HTERT RPE-1 (cell line): Measurements from ENCODE around the gene SLC36A3.
"Not testable (repeated sequence)": the region's sequence is repeated elsewhere in the genome, so short reads cannot be mapped to it uniquely, and the experiment has no call there.

Experiments used
- in situ Hi-C: fragments of 300-500 bp; cut with MboI; formaldehyde crosslinking; loops from 4 replicates; pipeline ENCODE4 v1.14.3; 2020; ENCODE audit warnings: low sequenced_read_pairs

Gene SLC36A3

DNA sequence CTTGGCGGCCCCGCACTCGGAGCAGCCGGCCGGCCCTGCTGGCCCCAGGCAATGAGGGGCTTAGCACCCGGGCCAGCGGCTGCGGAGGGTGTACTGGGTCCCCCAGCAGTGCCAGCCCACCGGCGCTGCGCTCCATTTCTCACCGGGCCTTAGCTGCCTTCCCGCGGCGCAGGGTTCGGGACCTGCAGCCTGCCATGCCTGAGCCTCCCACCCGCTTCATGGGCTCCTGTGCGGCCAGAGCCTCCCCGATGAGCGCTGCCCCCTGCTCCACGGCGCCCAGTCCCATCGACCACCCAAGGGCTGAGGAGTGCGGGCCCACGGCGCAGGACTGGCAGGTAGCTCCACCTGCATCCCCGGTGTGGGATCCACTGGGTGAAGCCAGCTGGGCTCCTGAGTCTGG lies 5.7 kb upstream of the SLC36A3 start:
- in situ Hi-C loops, result not testable (repeated sequence)

- in situ Hi-C loops, result no loop called here
Measured at GRCh38 chr5:151298063-151298855, 5.3 kb downstream of the SLC36A3 start.

GRCh38 chr5:151296974-151297373 lies 6.6 kb downstream of the SLC36A3 start:
- in situ Hi-C loops, result no loop called here

- in situ Hi-C loops, result no loop called here
Measured at GRCh38 chr5:151296478-151296830, 7.1 kb downstream of the SLC36A3 start.

GRCh38 chr5:151295791-151296477 lies 7.6 kb downstream of the SLC36A3 start:
- in situ Hi-C loops, result no loop called here

DNA sequence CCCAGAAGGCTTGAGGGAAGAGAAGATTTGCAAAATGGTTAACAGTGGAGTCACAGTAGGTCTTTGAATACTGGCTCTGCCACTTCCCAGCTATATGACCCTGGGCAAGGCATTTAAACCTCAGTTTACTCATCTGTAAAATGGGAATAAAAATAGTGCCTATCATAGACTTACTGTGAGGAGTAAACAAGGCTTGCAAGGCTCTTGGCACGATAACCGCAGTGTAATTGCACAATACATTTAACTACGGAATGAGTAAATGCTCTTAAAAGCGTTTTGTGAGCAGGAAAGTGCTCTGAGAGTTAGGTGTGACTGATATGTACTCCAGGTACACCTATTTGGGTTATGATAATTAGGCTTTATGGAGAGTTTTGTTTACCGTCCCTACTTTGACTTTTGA lies 8.4 kb downstream of the SLC36A3 start:
- in situ Hi-C loops, result no loop called here

- in situ Hi-C loops, result no loop called here
Measured at GRCh38 chr5:151293624-151294023, 9.9 kb downstream of the SLC36A3 start.

- in situ Hi-C loops, result no loop called here
Measured at GRCh38 chr5:151288180-151288579, 15.4 kb downstream of the SLC36A3 start.

GRCh38 chr5:151286246-151286645 lies 17.3 kb downstream of the SLC36A3 start:
- in situ Hi-C loops, result no loop called here

GRCh38 chr5:151285683-151286082 lies 17.9 kb downstream of the SLC36A3 start:
- in situ Hi-C loops, result no loop called here

GRCh38 chr5:151284392-151284967 lies 19.1 kb downstream of the SLC36A3 start:
- in situ Hi-C loops, result no loop called here

DNA sequence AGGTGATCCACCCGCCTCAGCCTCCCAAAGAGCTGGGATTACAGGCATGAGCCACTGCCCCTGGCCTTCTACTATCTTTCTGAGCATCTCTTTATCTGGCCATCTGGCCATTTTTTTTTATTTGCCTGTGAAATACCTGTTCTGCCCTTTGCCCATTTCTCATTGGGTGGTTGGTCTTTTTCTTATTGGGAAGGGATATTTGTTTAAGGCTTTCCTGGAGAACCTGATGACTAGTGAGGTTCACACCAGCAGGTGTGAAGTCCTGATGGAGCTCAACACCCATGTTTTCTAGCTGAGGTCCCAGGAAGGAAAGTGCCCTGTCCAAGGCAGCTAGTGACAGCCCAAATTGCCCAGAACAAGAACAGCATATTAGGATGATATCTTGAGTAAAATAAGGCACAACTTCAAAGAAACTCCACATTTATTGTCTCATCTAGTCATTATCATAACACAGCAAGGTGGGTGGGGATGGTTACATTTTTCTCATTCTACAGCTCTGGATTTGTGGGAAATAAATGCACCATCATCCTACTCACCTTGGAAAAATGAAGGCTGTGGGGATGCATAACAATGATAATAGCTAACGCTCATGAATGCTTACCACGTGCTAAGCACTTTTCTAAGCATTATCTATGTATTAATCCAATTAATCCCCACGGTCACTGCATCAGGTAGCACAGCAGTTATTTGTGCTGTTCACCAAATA lies 20.3 kb downstream of the SLC36A3 start:
- in situ Hi-C loops, result no loop called here

- in situ Hi-C loops, result no loop called here
Measured at GRCh38 chr5:151281001-151281639, 22.4 kb downstream of the SLC36A3 start.

- in situ Hi-C loops, result no loop called here
Measured at GRCh38 chr5:151280443-151280842, 23.1 kb downstream of the SLC36A3 start.

- in situ Hi-C loops, result no loop called here
Measured at GRCh38 chr5:151278845-151279244, 24.7 kb downstream of the SLC36A3 start.

- in situ Hi-C loops, result no loop called here
Measured at GRCh38 chr5:151275803-151276202, 27.8 kb downstream of the SLC36A3 start.

DNA sequence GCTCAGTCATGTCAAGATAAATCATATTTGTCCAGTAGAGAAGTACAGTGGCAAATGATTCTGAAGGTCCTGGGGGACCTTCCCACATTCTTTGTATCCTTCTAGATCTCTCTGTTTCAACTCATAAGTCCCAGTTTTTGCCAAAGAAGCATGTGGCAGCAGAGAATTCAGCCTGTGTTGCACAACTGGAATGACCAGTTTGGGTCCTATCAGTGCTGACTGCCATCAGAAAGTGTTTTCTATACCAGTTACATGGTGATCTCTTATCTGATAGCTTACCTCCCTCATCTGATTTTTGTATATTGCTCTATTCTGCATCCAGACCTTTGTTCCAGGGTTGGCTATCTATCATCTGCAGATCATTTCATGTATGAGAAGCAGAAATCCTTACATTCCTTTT lies 28.9 kb downstream of the SLC36A3 start:
- in situ Hi-C loops, result no loop called here

- in situ Hi-C loops, result no loop called here
Measured at GRCh38 chr5:151271336-151271735, 32.2 kb downstream of the SLC36A3 start.

DNA sequence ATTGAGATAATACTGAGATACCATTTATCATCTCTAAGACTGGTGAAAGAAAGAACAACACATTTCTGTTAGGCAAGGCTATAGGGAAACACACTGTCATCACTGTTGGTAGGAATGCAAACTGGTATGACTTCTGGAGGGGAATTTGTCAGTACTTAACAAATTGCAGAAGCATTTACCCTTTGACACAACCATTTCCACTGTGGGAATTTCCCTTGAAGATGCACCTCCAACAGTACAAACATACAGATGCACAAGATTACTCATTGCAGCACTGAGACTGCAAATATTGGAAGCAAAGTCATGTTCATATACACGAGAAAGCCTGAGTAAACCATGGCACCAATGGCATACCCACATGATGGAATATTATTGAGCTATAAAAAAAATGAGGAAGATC lies 33.0 kb downstream of the SLC36A3 start:
- in situ Hi-C loops, result no loop called here

- in situ Hi-C loops, result no loop called here
Measured at GRCh38 chr5:151267491-151268260, 35.9 kb downstream of the SLC36A3 start.
